Testis (tissue), 3 donors: ENCODE results near the gene RCAN2. TPM values are rescaled to one million over a fixed set of nuclear protein-coding genes. Genes with fewer than 3 reads are reported as not detected.

ENCODE experiments used
- DNase-seq: peaks from one replicate; pipeline ENCODE4 v3.0.0-alpha.2; 2019
- H3K27ac ChIP-seq, 2 donors: fragments of 200-600 bp; sonication (generic); one replicate each; pipeline ENCODE4 v1.5.1; 2019
- H3K27me3 ChIP-seq: fragments of 200-600 bp; sonication (generic); one replicate; pipeline ENCODE4 v1.5.1; 2019
- H3K36me3 ChIP-seq: fragments of 200-600 bp; sonication (generic); one replicate; pipeline ENCODE4 v1.5.1; 2017; ENCODE audit warnings: low read depth; ENCODE audit errors: missing control alignments
- H3K4me1 ChIP-seq: fragments of 200-600 bp; sonication (generic); one replicate; pipeline ENCODE4 v1.5.1; 2019
- H3K4me3 ChIP-seq, 2 donors: fragments of 200-600 bp; sonication (generic); one replicate each; pipeline ENCODE4 v1.5.1; 2017 to 2019
- H3K9me3 ChIP-seq: fragments of 200-600 bp; sonication (generic); one replicate; pipeline ENCODE4 v1.5.1; 2017
- POLR2A ChIP-seq: fragments of 450-650 bp; IDR thresholded peaks from one replicate; pipeline ENCODE4 v1.6.1; 2017; ENCODE audit warnings: antibody characterized with exemption, mild to moderate bottlenecking, moderate library complexity
- WGBS, 2 donors: methylation state at CpG; one replicate each; pipeline ENCODE4 v1.1.5; 2018; 5-methylcytosine and 5-hydroxymethylcytosine counted together
- intact Hi-C: fragments of 100-400 bp; cut with DNase I; formaldehyde crosslinking; loops from one replicate; pipeline ENCODE4 v1.15.1; 2023; ENCODE audit warnings: low total_unique reads
- polyA plus RNA-seq: library from polyadenylated mRNA; stranded (reverse); fragments of 350-450 nt; fragmentation: Illumina TruSeq; extraction: RNeasy Lipid Tissue Mini Kit (QIAGEN cat#74804); gene quantifications from one replicate; pipeline ENCODE4 v1.2.3, GENCODE V29; 2014; ENCODE audit warnings: low read depth, low replicate concordance; ENCODE audit not compliant: insufficient read depth
- total RNA-seq, 2 donors: library from RNA; depleted of rRNA; stranded (reverse); fragments of >200 nt; gene quantifications; one replicate each; pipeline ENCODE4 v1.2.3, GENCODE V29; 2016
- TF ChIP-seq, protein P1 (sequence below), 3 experiments: fragments of 450-650 bp in 2 of 3; fragments of 200-600 bp in 1 of 3; sonication (generic) in 1 of 3; IDR thresholded peaks; one replicate each; pipeline ENCODE4 v1.5.1; 2016 to 2019; ENCODE audit warnings: antibody characterized with exemption in 3 of 3, mild to moderate bottlenecking in 2 of 3, moderate library complexity in 1 of 3

The RCAN2 gene
- total and polyA plus RNA-seq, 3 donors from 2014 or later = 6.3 to 17.4 (median 7.1) TPM

DNA sequence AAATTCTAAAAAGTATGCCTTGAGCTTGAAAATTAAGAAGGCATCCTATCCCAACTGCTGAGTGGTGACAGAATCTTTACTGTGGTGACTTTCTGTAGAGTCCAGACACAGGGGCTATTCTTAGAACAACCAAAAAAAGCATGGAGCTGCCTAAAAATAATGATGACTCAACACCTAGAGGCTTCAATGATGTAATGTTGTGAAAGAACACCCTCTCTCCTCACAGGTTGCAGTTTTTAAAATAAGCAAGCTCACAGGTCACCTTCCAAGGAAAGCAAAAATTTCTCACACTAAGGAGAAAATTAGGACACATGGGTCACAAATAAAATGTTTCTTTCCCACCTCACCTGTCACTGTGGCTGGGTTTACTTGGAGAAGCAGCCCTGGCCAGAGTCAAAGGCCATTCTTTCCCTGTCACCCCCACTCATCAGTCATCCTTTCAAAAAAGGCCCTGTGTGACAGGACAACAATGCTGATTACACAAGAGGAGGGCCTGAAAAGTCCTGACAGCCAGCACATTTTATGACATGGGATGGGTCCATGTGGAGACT lies 53.5 kb downstream of the RCAN2 start:
- no peak for DNase-seq
- Histone ChIP-seq H3K27me3 (no peaks in the 10 kb centered on the region), H3K4me3 (no peak overlapping the region), H3K4me1 (no peaks in the 10 kb centered on the region), H3K9me3 (no peaks in the 10 kb centered on the region), H3K27ac (no peak overlapping the region), H3K36me3 (no peaks in the 10 kb centered on the region)
- intact Hi-C loops = no loop called here
- TF ChIP-seq POLR2A = no peak
- TF ChIP-seq, protein P1, sequence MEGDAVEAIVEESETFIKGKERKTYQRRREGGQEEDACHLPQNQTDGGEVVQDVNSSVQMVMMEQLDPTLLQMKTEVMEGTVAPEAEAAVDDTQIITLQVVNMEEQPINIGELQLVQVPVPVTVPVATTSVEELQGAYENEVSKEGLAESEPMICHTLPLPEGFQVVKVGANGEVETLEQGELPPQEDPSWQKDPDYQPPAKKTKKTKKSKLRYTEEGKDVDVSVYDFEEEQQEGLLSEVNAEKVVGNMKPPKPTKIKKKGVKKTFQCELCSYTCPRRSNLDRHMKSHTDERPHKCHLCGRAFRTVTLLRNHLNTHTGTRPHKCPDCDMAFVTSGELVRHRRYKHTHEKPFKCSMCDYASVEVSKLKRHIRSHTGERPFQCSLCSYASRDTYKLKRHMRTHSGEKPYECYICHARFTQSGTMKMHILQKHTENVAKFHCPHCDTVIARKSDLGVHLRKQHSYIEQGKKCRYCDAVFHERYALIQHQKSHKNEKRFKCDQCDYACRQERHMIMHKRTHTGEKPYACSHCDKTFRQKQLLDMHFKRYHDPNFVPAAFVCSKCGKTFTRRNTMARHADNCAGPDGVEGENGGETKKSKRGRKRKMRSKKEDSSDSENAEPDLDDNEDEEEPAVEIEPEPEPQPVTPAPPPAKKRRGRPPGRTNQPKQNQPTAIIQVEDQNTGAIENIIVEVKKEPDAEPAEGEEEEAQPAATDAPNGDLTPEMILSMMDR (IDR thresholded peaks at IDR 0.05) = no peak

DNA sequence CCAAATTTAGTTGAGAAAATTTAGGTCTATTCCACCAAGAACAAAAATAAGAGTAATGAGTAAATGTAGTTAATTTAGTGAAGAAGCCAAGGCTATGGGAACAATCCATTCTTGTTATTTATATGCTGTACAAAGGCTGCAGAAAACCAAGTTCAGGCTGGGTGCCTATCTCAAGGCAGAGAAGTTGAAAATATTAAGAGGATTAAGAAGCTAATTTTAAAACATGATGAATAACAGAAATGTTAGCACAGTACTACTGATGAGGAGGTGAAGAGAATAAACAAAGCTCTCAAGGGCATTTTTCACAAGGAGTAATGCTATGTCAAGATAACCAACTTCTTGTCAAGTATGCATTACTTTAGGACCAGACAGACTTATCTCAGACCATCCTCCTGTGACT lies 68.6 kb downstream of the RCAN2 start:
- no peaks in the 10 kb centered on the region for H3K9me3 ChIP-seq
- intact Hi-C loops = no loop called here
- H3K27me3 ChIP-seq = no peaks in the 10 kb centered on the region
- H3K27ac ChIP-seq = no peak overlapping the region
- no peak for DNase-seq
- no peaks in the 10 kb centered on the region for H3K4me1 ChIP-seq
- no peaks in the 10 kb centered on the region for H3K36me3 ChIP-seq
- no peak overlapping the region for H3K4me3 ChIP-seq
- TF ChIP-seq, protein P1 (IDR thresholded peaks at IDR 0.05) = no peak

DNA sequence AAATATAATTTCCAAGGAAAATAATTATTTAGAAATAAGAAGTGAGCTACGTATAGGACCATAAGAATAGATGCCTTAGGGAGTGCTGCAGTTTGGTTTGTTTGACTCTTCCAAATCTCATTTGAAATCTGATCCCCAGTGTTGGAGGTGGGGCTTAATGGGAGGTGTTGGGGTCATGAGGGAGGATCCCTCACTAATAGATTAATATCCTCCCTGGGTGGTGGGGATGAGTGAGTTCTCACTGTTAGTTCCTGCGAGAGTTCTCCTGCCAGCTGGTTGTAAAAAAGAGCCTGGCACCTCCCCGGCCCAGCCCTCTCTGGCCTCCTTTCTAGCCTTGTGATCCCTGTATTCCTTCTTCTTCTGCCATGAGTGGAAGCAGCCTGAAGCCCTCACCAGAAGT lies 69.3 kb downstream of the RCAN2 start:
- no peaks in the 10 kb centered on the region for H3K36me3 ChIP-seq
- no peak overlapping the region for H3K27ac ChIP-seq
- no peaks in the 10 kb centered on the region for H3K27me3 ChIP-seq
- 79 to 91% methylated on average over 3 of the region's 3 CpGs for WGBS, 2 donors
- no peaks in the 10 kb centered on the region for H3K9me3 ChIP-seq
- intact Hi-C loops = no loop called here
- H3K4me1 ChIP-seq = no peaks in the 10 kb centered on the region
- TF ChIP-seq, protein P1 (IDR thresholded peaks at IDR 0.05) = no peak
- no peak for TF ChIP-seq POLR2A
- no peak overlapping the region for H3K4me3 ChIP-seq
- no peak for DNase-seq

DNA sequence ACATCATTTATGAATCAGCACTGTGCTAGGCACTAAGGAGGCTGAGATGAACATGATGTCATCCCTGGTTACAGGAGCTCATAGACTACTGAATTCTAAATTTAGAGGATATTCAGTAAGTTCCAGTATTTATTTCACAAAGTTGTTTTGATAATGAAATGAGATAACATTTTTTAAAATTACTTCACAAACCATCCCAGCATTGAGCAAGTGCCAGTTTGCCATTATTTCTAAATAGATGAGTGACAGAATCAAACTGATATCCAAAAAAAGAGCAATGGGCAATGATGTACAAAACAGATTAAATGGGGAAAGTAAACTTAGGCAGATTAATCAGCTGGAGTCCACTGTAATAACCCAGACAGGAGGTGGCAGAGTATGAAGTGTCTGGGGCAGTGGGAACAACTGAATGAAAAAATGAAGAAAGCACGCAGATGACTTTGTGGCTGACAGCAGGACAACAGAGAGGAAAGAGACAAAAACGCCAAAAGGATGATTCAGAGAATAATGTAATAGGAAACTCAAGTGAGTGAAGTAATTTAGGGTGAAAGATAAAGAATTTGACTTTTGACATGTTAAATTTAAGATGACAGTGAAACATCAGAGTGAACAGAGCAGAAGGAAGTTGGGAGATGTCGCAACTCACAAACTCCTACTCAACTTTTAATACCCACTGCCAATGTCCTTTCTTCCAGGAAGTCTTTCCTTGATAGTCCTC lies 70.2 kb downstream of the RCAN2 start:
- intact Hi-C loops = no loop called here
- no peaks in the 10 kb centered on the region for H3K4me1 ChIP-seq
- no peak overlapping the region for H3K4me3 ChIP-seq
- WGBS, 2 donors = 82 to 91% methylated on average over 3 of the region's 3 CpGs
- H3K27ac ChIP-seq = no peak overlapping the region
- H3K27me3 ChIP-seq = no peaks in the 10 kb centered on the region
- no peak for TF ChIP-seq POLR2A
- TF ChIP-seq, protein P1 (IDR thresholded peaks at IDR 0.05) = no peak
- DNase-seq = no peak
- no peaks in the 10 kb centered on the region for H3K9me3 ChIP-seq
- no peaks in the 10 kb centered on the region for H3K36me3 ChIP-seq

DNA sequence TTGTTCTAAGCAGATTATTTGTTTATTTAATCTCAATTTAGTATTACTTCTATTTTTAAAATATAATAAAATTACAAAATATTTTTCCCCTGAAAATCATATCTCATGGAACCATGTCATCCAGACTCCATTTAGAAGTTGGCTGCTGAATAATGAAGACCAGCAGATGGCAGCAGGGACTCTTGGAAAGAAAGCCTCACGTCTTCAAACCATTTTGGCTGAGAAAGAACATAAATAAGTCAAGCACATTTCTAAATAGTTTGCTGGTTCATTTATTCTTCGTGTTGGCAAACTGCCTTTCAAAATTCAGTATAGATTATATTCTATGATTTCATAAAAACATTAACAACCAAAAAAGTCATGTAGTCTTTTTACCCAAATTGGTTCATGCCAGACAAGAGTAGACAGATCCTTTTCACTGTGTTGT lies 71.7 kb downstream of the RCAN2 start:
- H3K4me1 ChIP-seq = no peaks in the 10 kb centered on the region
- no peak overlapping the region for H3K27ac ChIP-seq
- no peaks in the 10 kb centered on the region for H3K27me3 ChIP-seq
- WGBS, 2 donors = 18 to 33% methylated on average over 2 of the region's 2 CpGs
- peak; percentile 81 for DNase-seq
- TF ChIP-seq POLR2A = no peak
- TF ChIP-seq, protein P1 (IDR thresholded peaks at IDR 0.05) = peak; percentile 67 to 77 (median 67)
- intact Hi-C loops = loop anchor here (10.0 kb wide), 4 partner anchors 195 to 495 kb away; no protein-coding TSS in a partner anchor
- H3K36me3 ChIP-seq = no peaks in the 10 kb centered on the region
- no peaks in the 10 kb centered on the region for H3K9me3 ChIP-seq
- no peak overlapping the region for H3K4me3 ChIP-seq
